HG03095 (cell line): Measurements from ENCODE around the gene PTPRO.

Experiments used
- ATAC-seq: cut with Tn5 transposase; IDR thresholded peaks from one replicate; pipeline ENCODE4 v1.9.1; 2021; ENCODE audit warnings: moderate library complexity; ENCODE audit not compliant: unreplicated experiment

Gene PTPRO

GRCh38 chr12:15522574-15523187 lies 200.4 kb downstream of the PTPRO start:
- no peak for ATAC-seq

GRCh38 chr12:15525441-15525840 lies 203.1 kb downstream of the PTPRO start:
- ATAC-seq, result no peak

- ATAC-seq, result peak; percentile 99
Observed at GRCh38 chr12:15526033-15526432, 203.7 kb downstream of the PTPRO start.

- ATAC-seq, result no peak
Observed at GRCh38 chr12:15527201-15528080, 205.1 kb downstream of the PTPRO start.

GRCh38 chr12:15528666-15529065 lies 206.4 kb downstream of the PTPRO start:
- ATAC-seq, result no peak

- ATAC-seq, result no peak
Observed at GRCh38 chr12:15530361-15530760, 208.1 kb downstream of the PTPRO start.

GRCh38 chr12:15532364-15532977 lies 210.2 kb downstream of the PTPRO start:
- ATAC-seq, result peak; percentile 71

- ATAC-seq, result peak; percentile 80
Observed at GRCh38 chr12:15534322-15534721, 212.0 kb downstream of the PTPRO start.

- ATAC-seq, result no peak
Observed at GRCh38 chr12:15534874-15535273, 212.6 kb downstream of the PTPRO start.

- ATAC-seq, result no peak
Observed at GRCh38 chr12:15535352-15535781, 213.1 kb downstream of the PTPRO start.

GRCh38 chr12:15536446-15536845 lies 214.1 kb downstream of the PTPRO start:
- no peak for ATAC-seq

- no peak for ATAC-seq
Observed at GRCh38 chr12:15538881-15539280, 216.6 kb downstream of the PTPRO start.

- no peak for ATAC-seq
Observed at GRCh38 chr12:15540005-15540404, 217.7 kb downstream of the PTPRO start.

- ATAC-seq, result no peak
Observed at GRCh38 chr12:15540469-15540872, 218.2 kb downstream of the PTPRO start.

- ATAC-seq, result no peak
Observed at GRCh38 chr12:15541996-15542631, 219.8 kb downstream of the PTPRO start.

- ATAC-seq, result no peak
Observed at GRCh38 chr12:15543347-15543746, 221.0 kb downstream of the PTPRO start.

- no peak for ATAC-seq
Observed at GRCh38 chr12:15544589-15544988, 222.3 kb downstream of the PTPRO start.

GRCh38 chr12:15545334-15545733 lies 223.0 kb downstream of the PTPRO start:
- no peak for ATAC-seq

GRCh38 chr12:15546102-15546701 lies 223.9 kb downstream of the PTPRO start:
- ATAC-seq, result peak; percentile 83

- no peak for ATAC-seq
Observed at GRCh38 chr12:15547063-15547462, 224.8 kb downstream of the PTPRO start.

GRCh38 chr12:15547691-15548090 lies 225.4 kb downstream of the PTPRO start:
- ATAC-seq, result no peak
